ENCODE results near the gene CFAP206.
"Not testable (repeated sequence)": the region's sequence is repeated elsewhere in the genome, so short reads cannot be mapped to it uniquely, and the experiment has no call there.

CFAP206 gene

DNA sequence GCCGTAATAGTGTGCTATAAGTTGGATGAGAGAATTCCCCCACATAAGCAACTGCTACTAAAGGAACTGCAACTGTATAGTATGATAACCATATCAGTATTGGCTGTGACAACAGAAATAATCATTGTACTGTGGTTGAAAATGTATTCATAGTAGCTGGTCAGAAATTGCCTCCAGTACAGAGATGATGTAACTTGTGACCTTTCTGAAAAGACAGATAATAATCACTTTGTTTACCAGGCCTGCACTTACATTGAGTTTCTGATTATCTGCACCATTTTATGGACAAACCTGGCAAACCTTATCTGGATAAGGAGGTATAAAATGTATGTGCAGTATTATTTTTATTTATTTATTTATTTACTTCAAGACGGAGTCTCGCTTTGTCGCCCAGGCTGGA, 19.0 kb downstream of the CFAP206 start:
- DNase-seq: no peak

DNA sequence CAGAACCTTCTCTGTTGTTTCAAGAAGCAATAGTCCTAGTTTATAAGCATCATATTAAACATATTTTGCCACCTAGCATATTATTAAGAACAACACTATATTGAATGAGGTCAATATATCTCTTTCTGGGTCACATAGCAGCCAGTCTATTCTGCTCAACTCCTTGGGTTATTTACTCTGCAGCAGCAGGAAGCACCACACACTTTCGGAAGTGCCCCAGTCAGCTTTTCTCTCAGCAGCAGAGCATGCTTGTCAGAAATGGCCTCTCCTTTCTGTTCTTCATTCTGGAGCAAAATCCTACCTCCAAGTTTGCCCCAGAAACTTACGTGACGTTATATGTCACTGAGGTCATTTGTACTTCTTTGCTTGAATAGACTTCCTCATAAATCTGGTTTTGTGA, 22.7 kb downstream of the CFAP206 start:
- no peak for DNase-seq

- DNase-seq: no peak
These were observed 23.5 kb downstream of the CFAP206 start for GRCh38 chr6:87431263-87431662.

DNA sequence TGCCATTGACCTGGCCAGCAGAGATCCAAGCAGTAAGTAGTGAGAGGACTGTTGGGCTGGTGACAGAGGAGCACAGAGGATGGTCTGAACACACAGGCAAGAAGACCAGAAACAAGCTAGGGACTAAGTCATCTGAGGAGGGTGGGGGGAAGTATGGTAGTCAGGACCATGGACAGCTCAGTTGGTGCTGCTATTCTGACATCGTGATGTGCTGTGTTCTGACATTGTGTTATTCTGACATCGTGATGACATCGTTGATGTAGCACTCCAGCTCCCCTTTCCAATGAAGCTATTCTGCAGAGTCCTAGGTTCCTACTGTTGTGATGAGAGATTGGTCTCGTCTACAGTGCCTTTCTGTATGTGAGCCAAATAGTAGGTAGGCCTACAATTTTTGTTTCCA, 28.7 kb downstream of the CFAP206 start:
- DNase-seq: peak; percentile 26

DNA sequence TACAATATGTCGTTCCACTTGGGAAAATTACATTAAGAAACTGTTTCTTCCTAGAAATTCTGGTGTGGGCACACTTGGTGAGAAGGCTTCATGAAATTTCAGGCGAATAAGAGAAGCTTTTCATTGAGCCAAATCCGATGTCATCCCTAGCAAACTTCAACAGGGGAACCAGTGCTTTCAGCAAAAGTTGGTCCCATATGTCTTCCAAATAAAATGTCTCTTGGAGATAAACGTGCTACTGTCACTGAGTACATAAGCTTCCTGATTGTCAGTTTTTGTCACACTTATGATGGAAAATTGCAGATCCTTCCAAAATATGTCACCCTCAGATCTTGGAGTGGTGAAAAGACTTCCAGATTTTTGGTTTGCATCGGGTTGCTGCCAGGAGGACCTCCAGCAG, 33.9 kb downstream of the CFAP206 start:
- DNase-seq: no peak

GRCh38 chr6:87444362-87444761, 36.6 kb downstream of the CFAP206 start:
- DNase-seq: no peak

DNA sequence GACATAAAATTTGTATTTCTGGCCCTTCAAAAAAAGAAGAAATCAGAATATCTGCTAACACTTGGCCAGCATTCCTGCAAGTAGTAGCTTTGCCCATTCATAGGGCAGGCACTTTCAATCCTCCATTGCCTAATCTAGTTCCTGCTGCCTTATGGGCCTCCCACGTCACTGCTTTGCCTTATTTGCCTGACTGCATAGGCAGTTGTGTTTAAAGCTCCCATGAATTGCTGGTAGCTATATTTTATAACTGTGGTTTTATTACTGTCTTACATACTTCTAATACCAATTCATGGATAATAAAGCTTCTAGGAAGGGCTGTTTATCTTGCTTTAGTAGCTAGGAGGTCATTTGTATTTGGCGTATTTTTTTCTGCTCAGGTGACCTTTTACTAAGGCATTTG, 57.3 kb downstream of the CFAP206 start:
- no peak for DNase-seq

DNA sequence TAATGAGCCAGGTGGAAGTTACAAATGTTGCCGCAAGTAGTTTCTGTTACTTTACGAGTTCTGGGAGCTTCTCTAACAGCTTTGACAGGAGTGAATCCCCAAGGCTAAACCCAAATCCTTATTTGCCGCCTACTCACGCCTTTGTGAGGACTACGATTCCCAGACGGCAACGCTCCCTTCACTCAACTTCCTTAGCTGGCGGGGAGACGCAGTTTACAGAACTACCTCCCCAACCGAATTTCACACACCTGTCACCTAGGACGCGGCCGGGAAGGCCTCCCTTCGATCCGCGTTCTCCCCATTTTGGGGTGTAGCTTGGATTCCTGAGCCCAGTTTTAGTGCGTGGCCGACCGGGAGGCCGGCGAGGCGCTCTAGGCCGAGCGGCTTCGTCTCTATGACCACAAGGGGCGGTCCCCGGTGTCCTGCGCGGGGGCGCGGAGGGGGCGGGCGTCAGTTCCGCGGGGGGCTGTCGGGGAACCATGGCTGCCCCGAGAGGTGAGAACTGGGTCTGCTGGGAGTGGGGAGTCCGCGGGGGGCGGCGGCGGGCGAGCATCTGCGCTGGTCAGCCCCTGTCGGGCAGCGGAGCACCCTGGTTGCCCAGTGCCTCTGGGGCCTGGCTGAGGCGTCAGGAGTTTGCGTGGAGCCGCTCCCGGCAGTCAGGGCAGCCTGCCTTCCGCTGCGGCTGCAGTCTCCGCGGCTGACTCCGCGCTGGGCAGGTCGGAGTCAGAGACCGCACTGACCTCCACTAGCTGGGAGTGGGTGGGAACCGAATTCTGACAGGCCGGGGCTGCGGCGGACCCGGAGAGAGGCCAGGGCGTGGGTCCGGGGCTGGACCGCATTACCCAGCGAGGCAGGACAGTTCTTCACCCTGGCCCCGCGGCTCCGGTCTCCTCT, 65.0 kb downstream of the CFAP206 start, which contains the start of gene SLC35A1:
Gene SLC35A1, plus strand, starts transcription at position 450 of the 894 bp plus-strand sequence. Its CDS starts 30 bp downstream, at position 480.
- DNase-seq: peak; percentile 88

- DNase-seq: no peak
These were observed 65.7 kb downstream of the CFAP206 start for GRCh38 chr6:87473419-87473903.

- DNase-seq: no peak
These were observed 74.2 kb downstream of the CFAP206 start for GRCh38 chr6:87481931-87482330.

DNA sequence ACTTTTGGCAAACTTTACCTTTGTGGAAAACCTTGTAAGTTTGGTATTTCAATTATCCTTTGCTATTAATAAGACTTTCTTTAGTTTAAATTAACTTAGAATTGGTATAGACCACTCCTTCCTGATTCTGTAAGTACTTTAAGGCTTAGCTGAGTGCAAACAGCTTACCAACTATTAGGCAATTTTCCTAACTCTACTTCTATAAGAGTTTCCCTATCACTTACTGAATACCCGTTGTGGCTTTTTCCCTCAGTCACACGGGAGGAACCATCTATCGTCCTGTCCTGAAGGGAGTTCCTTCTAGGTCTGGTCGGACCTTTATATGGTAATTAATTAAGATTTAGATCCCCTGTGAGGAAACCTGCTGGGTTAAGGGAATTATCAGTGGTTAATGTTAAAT, 74.6 kb downstream of the CFAP206 start:
- DNase-seq: no peak

- no peak for DNase-seq
These were observed 76.2 kb downstream of the CFAP206 start for GRCh38 chr6:87483929-87484328.

DNA sequence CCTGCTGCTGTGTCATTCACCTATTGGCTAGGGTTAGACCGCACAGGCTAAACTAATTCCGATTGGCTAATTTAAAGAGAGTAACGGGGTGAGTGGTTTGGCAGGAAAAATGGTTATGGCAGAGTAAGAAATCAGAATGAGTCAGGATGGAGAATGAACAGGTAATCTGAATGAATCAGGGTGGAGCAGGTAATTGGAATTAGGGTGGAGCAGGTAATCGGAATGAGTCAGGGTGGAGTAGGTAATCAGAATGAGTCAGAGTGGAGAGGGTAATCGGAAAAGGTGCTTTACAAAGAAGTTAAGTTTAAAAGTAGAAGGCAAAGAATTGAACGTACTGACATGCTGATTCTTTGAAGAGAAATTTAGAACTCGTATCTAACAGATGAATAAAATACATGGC, 76.7 kb downstream of the CFAP206 start:
- DNase-seq: no peak

DNA sequence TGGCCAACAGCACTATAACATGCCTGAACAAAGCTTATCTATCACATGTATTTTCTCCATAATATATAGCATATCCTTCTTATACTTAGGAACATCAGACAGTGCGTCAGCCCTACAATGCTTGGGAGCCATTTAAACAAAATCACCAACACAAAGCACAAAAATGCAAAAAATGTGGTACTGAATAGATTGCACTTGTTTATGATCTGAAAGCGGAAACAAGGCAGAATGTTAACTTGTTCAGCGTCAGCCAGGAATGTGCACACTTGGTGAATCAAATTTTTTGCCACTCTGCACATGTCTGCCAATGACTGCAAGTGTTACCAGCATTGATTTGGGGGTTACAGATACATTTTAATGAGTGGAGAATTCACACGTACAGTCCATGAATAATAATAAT, 79.8 kb downstream of the CFAP206 start:
- DNase-seq: no peak

DNA sequence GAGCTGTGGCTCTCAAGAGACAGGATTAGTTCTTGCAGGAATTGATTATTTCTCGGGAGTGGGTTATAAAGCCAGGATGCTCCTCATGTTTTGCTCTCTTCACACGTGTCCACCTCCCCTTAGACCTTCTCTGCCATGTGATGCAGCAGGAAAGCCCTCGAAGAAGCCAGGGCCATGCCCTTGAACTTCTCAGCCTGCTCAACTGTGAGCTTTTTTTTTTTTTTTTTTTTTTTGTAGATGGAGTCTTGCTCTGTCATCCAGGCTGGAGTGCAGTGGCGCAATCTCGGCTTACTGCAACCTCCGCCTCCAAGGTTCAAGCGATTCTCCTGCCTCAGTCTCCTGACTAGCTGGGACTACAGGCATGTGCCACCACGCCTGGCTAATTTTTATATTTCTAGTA, 81.6 kb downstream of the CFAP206 start:
- DNase-seq: not testable (repeated sequence)

DNA sequence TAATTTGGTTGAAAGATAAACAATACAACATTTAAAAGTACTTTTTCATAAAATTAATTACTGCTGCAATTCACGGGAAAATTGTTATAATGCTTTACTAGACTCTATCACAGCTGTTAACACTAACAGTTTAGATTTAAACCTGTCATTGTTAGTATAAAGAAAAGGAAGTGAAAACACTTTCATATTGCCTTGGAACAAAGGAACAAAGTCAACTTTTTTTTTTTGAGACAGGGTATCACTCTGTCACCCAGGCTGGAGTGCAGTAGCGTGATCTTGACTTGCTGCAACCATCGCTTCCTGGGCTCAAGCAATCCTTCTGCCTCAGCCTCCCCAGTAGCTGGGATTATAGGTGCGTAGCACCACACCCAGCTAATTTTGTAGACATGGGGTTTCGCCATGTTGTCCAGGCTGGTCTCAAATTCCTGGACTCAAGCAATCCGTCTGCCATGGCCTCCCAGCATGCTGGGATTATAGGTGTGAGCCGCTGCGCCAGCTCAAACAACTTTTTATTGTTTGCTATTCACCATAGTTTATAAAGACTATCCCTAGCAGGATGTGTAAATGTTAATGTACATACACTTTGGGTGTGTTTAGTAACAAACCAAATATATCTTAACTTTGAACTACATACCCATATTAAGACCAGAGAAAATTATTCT, 87.1 kb downstream of the CFAP206 start:
- DNase-seq: no peak

GRCh38 chr6:87498048-87498447, 90.3 kb downstream of the CFAP206 start:
- DNase-seq: no peak

GRCh38 chr6:87501809-87502572, 94.2 kb downstream of the CFAP206 start:
- DNase-seq: no peak

DNA sequence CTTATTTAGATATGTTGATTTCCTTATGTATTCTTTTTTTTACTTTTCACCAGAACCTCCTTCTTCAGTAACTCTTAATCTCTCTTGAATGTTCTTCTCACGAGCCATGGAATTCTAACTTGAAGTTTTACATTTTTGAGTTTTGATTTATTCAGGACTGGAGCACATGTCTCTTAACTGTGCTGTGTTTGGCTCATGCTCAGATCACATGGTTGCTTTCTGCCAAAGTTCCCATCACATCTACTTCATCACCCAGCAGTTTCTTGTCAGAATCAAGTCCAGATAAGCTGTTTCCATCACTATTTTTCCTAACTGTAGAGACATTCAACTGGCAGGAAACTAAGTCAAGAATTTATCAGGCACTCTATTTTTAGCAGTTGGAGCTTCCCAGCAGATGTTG, 96.7 kb downstream of the CFAP206 start:
- no peak for DNase-seq

Data from activated CD8-positive, alpha-beta memory T cell treated with anti-CD3 and anti-CD28 coated beads, Interleukin-2, amount 50 U/mL, for 4 hours (primary cell).